Testis (tissue), 3 donors: Measurements from ENCODE around the gene MYBPC3. TPM values are rescaled to one million over a fixed set of nuclear protein-coding genes. Genes with fewer than 3 reads are reported as not detected.

Source experiments
- DNase-seq: peaks from one replicate; pipeline ENCODE4 v3.0.0-alpha.2; 2019
- H3K27ac ChIP-seq, 2 donors: fragments of 200-600 bp; sonication (generic); one replicate each; pipeline ENCODE4 v1.5.1; 2019
- H3K27me3 ChIP-seq: fragments of 200-600 bp; sonication (generic); one replicate; pipeline ENCODE4 v1.5.1; 2019
- H3K36me3 ChIP-seq: fragments of 200-600 bp; sonication (generic); one replicate; pipeline ENCODE4 v1.5.1; 2017; ENCODE audit warnings: low read depth; ENCODE audit errors: missing control alignments
- H3K4me1 ChIP-seq: fragments of 200-600 bp; sonication (generic); one replicate; pipeline ENCODE4 v1.5.1; 2019
- H3K4me3 ChIP-seq, 2 donors: fragments of 200-600 bp; sonication (generic); one replicate each; pipeline ENCODE4 v1.5.1; 2017 to 2019
- H3K9me3 ChIP-seq: fragments of 200-600 bp; sonication (generic); one replicate; pipeline ENCODE4 v1.5.1; 2017
- CTCF ChIP-seq, 3 experiments: fragments of 450-650 bp in 2 of 3; fragments of 200-600 bp in 1 of 3; sonication (generic) in 1 of 3; IDR thresholded peaks; one replicate each; pipeline ENCODE4 v1.5.1; 2016 to 2019; ENCODE audit warnings: antibody characterized with exemption in 3 of 3, mild to moderate bottlenecking in 2 of 3, moderate library complexity in 1 of 3
- POLR2A ChIP-seq: fragments of 450-650 bp; IDR thresholded peaks from one replicate; pipeline ENCODE4 v1.6.1; 2017; ENCODE audit warnings: antibody characterized with exemption, mild to moderate bottlenecking, moderate library complexity
- WGBS, 2 donors: methylation state at CpG; one replicate each; pipeline ENCODE4 v1.1.5; 2018; 5-methylcytosine and 5-hydroxymethylcytosine counted together
- intact Hi-C: fragments of 100-400 bp; cut with DNase I; formaldehyde crosslinking; loops from one replicate; pipeline ENCODE4 v1.15.1; 2023; ENCODE audit warnings: low total_unique reads
- polyA plus RNA-seq: library from polyadenylated mRNA; stranded (reverse); fragments of 350-450 nt; fragmentation: Illumina TruSeq; extraction: RNeasy Lipid Tissue Mini Kit (QIAGEN cat#74804); gene quantifications from one replicate; pipeline ENCODE4 v1.2.3, GENCODE V29; 2014; ENCODE audit warnings: low read depth, low replicate concordance; ENCODE audit not compliant: insufficient read depth
- total RNA-seq, 2 donors: library from RNA; depleted of rRNA; stranded (reverse); fragments of >200 nt; gene quantifications; one replicate each; pipeline ENCODE4 v1.2.3, GENCODE V29; 2016

The MYBPC3 gene
- total and polyA plus RNA-seq, 3 donors from 2014 or later: 0.68 to 1.7 (median 0.79) TPM

GRCh38 chr11:47342036-47342803 is 10.3 kb downstream of the MYBPC3 start:
- Histone ChIP-seq H3K4me1 (no peaks in the 10 kb centered on the region), H3K4me3 (no peak overlapping the region), H3K27me3 (no peaks in the 10 kb centered on the region), H3K9me3 (no peaks in the 10 kb centered on the region), H3K27ac (no peak overlapping the region), H3K36me3 (no peaks in the 10 kb centered on the region)
- intact Hi-C loops: no loop called here
- WGBS, 2 donors: 91 to 95% methylated on average over 17 to 24 of the region's 24 CpGs
- no peak for DNase-seq
- TF ChIP-seq POLR2A (no peak), CTCF (IDR thresholded peaks at IDR 0.05) (no peak)

- WGBS, 2 donors: 63 to 64% methylated on average over 9 to 18 of the region's 18 CpGs
- Histone ChIP-seq H3K4me1 (no peaks in the 10 kb centered on the region), H3K9me3 (no peaks in the 10 kb centered on the region), H3K36me3 (no peaks in the 10 kb centered on the region), H3K27ac (no peak overlapping the region), H3K27me3 (no peaks in the 10 kb centered on the region), H3K4me3 (no peak overlapping the region)
- DNase-seq: no peak
- intact Hi-C loops: no loop called here
- TF ChIP-seq POLR2A (no peak), CTCF (IDR thresholded peaks at IDR 0.05) (no peak)
These were observed 11.3 kb downstream of the MYBPC3 start for GRCh38 chr11:47340980-47341775.

GRCh38 chr11:47340010-47340409 is 12.5 kb downstream of the MYBPC3 start:
- H3K4me3 ChIP-seq: no peak overlapping the region
- no peak overlapping the region for H3K27ac ChIP-seq
- no peak for DNase-seq
- intact Hi-C loops: no loop called here
- no peaks in the 10 kb centered on the region for H3K4me1 ChIP-seq
- no peaks in the 10 kb centered on the region for H3K9me3 ChIP-seq
- TF ChIP-seq POLR2A: no peak
- TF ChIP-seq CTCF (IDR thresholded peaks at IDR 0.05): no peak
- 92 to 95% methylated on average over 8 to 9 of the region's 9 CpGs for WGBS, 2 donors
- H3K27me3 ChIP-seq: no peaks in the 10 kb centered on the region
- H3K36me3 ChIP-seq: no peaks in the 10 kb centered on the region

GRCh38 chr11:47338396-47339241 is 13.9 kb downstream of the MYBPC3 start:
- WGBS, 2 donors: 85 to 91% methylated on average over 12 to 27 of the region's 27 CpGs

More at GRCh38 chr11:47338396-47339241, 13.9 kb downstream of the MYBPC3 start:
- no peak overlapping the region for H3K4me3 ChIP-seq
- no peaks in the 10 kb centered on the region for H3K27me3 ChIP-seq
- no peaks in the 10 kb centered on the region for H3K9me3 ChIP-seq
- no peaks in the 10 kb centered on the region for H3K4me1 ChIP-seq
- H3K36me3 ChIP-seq: no peaks in the 10 kb centered on the region
- TF ChIP-seq POLR2A (no peak), CTCF (IDR thresholded peaks at IDR 0.05) (no peak)
- intact Hi-C loops: no loop called here
- no peak overlapping the region for H3K27ac ChIP-seq
- no peak for DNase-seq
